GM12801 (cell line): ENCODE measurements around the gene CCDC78.

Source experiments
- TF ChIP-seq, protein P1 (sequence below): IDR thresholded peaks from one replicate; pipeline ENCODE4 v1.5.1; 2011; ENCODE audit warnings: control low read depth; ENCODE audit not compliant: insufficient read length; ENCODE audit errors: extremely low read depth

The CCDC78 gene

DNA sequence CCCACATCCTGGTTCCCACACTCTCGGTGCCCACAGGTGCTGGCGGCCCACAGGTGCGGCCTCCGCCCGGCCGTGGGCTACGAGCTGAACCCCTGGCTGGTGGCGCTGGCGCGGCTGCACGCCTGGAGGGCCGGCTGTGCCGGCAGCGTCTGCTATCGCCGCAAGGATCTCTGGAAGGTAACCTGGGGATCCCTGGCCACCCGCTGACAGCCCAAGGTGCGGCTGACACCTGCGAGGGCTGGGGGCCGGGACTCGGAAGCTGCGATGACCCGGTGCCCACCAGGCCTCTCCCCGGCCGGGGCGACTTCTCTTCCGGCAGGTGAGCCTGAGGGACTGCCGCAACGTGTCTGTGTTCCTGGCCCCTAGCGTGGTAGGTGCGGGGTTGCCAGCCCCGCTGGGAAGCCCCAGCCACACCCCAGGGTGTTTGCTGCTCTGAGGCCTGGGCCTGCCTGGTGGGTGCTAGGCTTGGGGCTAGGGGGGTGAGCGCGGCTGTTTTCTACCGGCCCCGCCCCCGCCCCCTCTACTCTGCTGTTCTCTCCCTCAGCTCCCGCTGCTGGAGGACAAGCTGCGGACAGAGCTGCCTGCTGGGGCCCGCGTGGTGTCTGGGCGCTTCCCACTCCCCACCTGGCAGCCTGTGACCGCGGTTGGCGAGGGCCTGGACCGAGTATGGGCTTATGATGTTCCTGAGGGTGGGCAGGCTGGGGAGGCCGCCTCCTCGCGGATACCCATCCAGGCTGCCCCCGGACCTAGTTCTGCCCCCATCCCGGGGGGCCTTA lies 4.3 kb downstream of the CCDC78 start:
- TF ChIP-seq, protein P1, sequence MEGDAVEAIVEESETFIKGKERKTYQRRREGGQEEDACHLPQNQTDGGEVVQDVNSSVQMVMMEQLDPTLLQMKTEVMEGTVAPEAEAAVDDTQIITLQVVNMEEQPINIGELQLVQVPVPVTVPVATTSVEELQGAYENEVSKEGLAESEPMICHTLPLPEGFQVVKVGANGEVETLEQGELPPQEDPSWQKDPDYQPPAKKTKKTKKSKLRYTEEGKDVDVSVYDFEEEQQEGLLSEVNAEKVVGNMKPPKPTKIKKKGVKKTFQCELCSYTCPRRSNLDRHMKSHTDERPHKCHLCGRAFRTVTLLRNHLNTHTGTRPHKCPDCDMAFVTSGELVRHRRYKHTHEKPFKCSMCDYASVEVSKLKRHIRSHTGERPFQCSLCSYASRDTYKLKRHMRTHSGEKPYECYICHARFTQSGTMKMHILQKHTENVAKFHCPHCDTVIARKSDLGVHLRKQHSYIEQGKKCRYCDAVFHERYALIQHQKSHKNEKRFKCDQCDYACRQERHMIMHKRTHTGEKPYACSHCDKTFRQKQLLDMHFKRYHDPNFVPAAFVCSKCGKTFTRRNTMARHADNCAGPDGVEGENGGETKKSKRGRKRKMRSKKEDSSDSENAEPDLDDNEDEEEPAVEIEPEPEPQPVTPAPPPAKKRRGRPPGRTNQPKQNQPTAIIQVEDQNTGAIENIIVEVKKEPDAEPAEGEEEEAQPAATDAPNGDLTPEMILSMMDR: no peak

DNA sequence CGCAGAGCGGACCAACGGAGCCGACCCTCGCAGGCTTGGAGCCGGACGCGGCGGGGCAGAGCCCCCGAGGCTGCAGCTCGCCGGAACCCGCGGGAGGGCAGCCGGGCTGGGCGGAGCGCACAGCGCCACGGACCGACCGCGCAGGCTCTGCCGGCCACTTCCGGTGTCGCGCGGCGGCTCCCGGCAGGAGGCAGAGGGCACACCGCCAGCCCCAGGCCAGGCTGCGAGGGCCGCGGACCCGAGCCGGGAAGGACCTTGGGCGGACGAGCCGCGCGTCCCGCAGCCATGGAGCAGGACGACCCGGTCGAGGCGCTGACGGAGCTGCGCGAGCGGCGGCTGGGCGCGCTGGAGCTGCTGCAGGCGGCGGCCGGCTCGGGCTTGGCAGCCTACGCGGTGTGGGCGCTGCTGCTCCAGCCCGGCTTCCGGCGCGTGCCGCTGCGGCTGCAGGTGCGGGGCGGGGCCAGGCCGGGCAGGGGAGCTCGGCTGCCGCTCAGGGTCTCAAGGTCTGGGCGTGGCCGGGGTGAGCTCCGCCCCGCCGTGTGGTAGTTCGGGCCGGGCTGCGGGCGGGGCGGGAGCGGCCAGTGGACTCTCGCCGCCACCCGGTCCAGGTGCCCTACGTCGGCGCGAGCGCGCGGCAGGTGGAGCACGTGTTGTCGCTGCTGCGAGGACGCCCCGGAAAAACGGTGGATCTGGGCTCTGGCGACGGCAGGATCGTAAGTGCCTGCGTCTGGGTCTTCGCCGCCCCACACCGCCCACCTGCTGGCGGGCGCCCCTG lies 5.1 kb downstream of the CCDC78 start, which contains the start of gene ANTKMT:
ANTKMT (plus strand) TSS at position 157 of the 775 bp plus-strand sequence; CDS start at position 286, 129 bp downstream.
- TF ChIP-seq, protein P1: no peak

DNA sequence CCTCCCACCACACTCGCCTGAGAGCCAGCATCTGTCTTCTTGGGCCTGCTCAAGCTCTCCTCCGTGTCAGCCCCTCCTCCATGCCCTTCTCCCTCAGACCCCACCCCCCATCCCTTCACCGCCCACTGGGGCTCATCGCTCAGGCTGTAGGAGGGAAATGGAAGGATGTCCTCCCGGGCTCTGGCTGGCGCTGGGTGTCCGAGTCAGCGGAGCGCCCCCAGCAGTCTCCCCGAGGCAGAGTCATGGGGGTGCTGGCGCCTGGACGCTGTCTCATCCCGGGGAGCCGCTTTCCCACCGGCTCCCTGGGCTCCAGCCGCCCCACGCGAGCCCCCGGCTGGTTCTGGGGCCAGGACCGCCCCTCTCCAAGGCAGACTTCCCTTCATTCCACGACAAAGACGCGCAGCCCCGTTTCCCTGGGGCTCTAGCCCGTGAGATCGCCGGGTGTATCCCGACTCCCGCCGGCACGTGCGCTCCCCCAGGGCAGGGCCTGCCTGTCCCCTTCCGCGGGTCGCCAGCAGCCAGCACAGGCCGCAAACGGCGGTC lies 5.7 kb downstream of the CCDC78 start:
- TF ChIP-seq, protein P1: no peak

DNA sequence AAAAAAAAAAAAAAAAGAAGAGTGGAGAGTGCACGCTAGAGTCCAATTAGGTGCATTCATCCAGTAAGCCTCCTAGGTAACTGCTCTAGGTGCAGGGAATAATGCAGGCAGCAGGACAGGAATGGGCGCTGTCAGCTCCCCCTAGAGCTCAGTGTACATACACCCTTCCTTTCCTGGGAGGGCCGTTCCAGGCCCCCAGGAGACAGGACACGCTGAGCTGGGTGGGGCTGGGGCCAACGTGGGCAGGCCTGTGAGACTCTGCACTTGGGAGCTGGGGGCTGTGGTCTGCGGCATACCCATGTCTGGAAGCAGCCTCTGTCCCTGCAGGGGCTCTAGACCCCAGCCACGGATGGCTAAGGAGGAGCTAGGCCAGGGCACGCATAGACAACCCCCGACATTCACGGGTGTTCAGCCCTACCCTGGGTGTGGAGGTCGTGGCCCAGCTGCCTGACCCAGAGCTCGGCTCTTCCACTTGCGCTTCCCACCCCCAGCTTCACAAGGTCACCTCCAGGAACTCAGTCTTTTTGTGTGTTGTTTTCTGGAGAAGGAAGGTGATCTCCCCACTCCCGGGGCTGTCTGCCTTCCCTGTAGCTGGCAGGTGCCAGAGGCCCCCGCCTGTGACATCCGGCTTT lies 6.3 kb downstream of the CCDC78 start:
- TF ChIP-seq, protein P1: no peak

DNA sequence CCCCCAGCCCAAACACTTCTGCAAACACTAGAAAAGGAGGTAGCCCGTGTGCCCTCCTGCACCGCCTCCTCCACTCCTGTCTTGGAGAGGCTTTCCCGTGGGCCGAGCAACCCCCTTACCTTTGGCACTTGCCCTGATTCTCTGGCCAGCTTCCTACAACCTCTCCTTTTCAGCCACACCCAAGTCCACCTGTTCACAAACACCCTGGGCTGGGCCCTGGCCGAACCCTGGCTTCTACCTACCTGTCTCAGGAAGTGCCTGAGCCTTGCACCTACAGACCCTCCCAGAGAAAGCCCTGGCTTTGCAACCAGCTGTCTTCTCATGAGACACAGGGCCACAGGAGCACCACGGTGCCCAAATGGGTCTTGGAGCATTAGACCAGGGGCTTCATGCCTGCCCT lies 7.3 kb downstream of the CCDC78 start:
- TF ChIP-seq, protein P1: no peak

DNA sequence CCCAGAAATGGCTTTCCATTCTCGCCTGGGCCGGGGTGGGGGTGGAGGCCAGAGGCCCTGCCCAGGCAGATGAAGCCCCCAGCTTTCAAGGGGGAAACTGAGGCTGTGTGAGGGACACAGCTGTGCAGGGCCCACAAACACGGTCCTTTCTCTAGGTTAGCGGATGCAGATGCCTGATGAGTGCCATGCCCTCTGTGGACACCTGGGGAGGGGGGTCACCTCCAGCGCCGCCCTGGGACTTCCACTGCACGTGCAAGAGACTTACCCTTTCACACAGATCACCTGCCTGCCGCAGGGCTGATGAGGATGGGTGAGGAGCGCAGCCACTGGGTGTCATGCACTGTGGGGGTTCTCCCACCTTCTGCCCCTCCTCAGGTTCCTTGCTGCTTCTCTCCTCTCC lies 7.9 kb downstream of the CCDC78 start:
- TF ChIP-seq, protein P1: no peak
